Measurements from ENCODE around the gene USP31. TPM values are rescaled to one million over a fixed set of nuclear protein-coding genes. Genes with fewer than 3 reads are reported as not detected.

The USP31 gene
- total RNA-seq, 4 donors from 2014 or later: 7.8 to 29.9 (median 11.0) TPM

- H3K4me3 ChIP-seq: no peak overlapping the region
- DNase-seq: no peak
- WGBS, 2 donors: 87 to 91% methylated on average over 4 of the region's 4 CpGs
- peaks cover 0 to 73% (median 0%) of the 10 kb centered on the region in 3 donors for H3K36me3 ChIP-seq
- H3K27ac ChIP-seq: no peak overlapping the region
- H3K4me1 ChIP-seq: no peaks in the 10 kb centered on the region
- no peaks in the 10 kb centered on the region for H3K27me3 ChIP-seq
- H3K9me3 ChIP-seq: no peaks in the 10 kb centered on the region
- TF ChIP-seq POLR2A (IDR thresholded peaks at IDR 0.05): no peak
- TF ChIP-seq CTCF (IDR thresholded peaks at IDR 0.05): no peak
- intact Hi-C loops (cut with DNase I): no loop called here
Observed at GRCh38 chr16:23092072-23092800, 57.0 kb downstream of the USP31 start.

GRCh38 chr16:23089111-23089510 lies 60.1 kb downstream of the USP31 start:
- H3K27ac ChIP-seq: no peak overlapping the region
- DNase-seq: no peak
- no peaks in the 10 kb centered on the region for H3K4me1 ChIP-seq
- H3K4me3 ChIP-seq: no peak overlapping the region
- H3K27me3 ChIP-seq: no peaks in the 10 kb centered on the region
- TF ChIP-seq POLR2A (IDR thresholded peaks at IDR 0.05) (no peak), CTCF (IDR thresholded peaks at IDR 0.05) (no peak)
- intact Hi-C loops (cut with DNase I): no loop called here
- H3K9me3 ChIP-seq: no peaks in the 10 kb centered on the region
- 81 to 86% methylated on average over 8 of the region's 8 CpGs for WGBS, 2 donors
- peaks cover 0 to 89% (median 4%) of the 10 kb centered on the region in 3 donors for H3K36me3 ChIP-seq

GRCh38 chr16:23088018-23088417 lies 61.2 kb downstream of the USP31 start:
- Histone ChIP-seq H3K27ac (no peak overlapping the region), H3K27me3 (no peaks in the 10 kb centered on the region), H3K9me3 (no peaks in the 10 kb centered on the region), H3K4me1 (no peaks in the 10 kb centered on the region), H3K36me3 (peaks cover 0 to 88% (median 6%) of the 10 kb centered on the region in 3 donors), H3K4me3 (no peak overlapping the region)
- intact Hi-C loops (cut with DNase I): no loop called here
- TF ChIP-seq POLR2A (IDR thresholded peaks at IDR 0.05) (no peak), CTCF (IDR thresholded peaks at IDR 0.05) (no peak)
- WGBS, 2 donors: 82 to 97% methylated on average over 4 of the region's 4 CpGs
- DNase-seq: no peak

GRCh38 chr16:23085949-23086348 lies 63.3 kb downstream of the USP31 start:
- intact Hi-C loops (cut with DNase I): no loop called here
- WGBS, 2 donors: 75 to 79% methylated on average over 3 of the region's 3 CpGs
- TF ChIP-seq POLR2A (IDR thresholded peaks at IDR 0.05) (no peak), CTCF (IDR thresholded peaks at IDR 0.05) (no peak)

GRCh38 chr16:23082161-23082788 lies 67.0 kb downstream of the USP31 start:
- peaks cover 6 to 96% (median 6%) of the 10 kb centered on the region in 3 donors for H3K36me3 ChIP-seq
- DNase-seq: no peak
- intact Hi-C loops (cut with DNase I): no loop called here

More at GRCh38 chr16:23085949-23086348, 63.3 kb downstream of the USP31 start:
- Histone ChIP-seq H3K4me3 (no peak overlapping the region), H3K9me3 (no peaks in the 10 kb centered on the region), H3K27ac (no peak overlapping the region), H3K4me1 (peaks cover 0 to 19% (median 8%) of the 10 kb centered on the region in 3 donors), H3K27me3 (no peaks in the 10 kb centered on the region), H3K36me3 (peaks cover 0 to 95% (median 6%) of the 10 kb centered on the region in 3 donors)
- no peak for DNase-seq

More at GRCh38 chr16:23082161-23082788, 67.0 kb downstream of the USP31 start:
- 52 to 57% methylated on average over 9 of the region's 9 CpGs for WGBS, 2 donors
- H3K4me3 ChIP-seq: no peak overlapping the region
- no peaks in the 10 kb centered on the region for H3K27me3 ChIP-seq
- H3K27ac ChIP-seq: no peak overlapping the region
- H3K4me1 ChIP-seq: peaks cover 2 to 35% (median 14%) of the 10 kb centered on the region in 3 donors
- no peaks in the 10 kb centered on the region for H3K9me3 ChIP-seq
- TF ChIP-seq POLR2A (IDR thresholded peaks at IDR 0.05) (no peak), CTCF (IDR thresholded peaks at IDR 0.05) (no peak)

All from esophagus squamous epithelium (tissue), 5 donors.